Ovary (tissue), 10 donors: Measurements from ENCODE around the gene ANKRD33B. TPM values are rescaled to one million over a fixed set of nuclear protein-coding genes. Genes with fewer than 3 reads are reported as not detected.
"Not testable (repeated sequence)": the region's sequence is repeated elsewhere in the genome, so short reads cannot be mapped to it uniquely, and the experiment has no call there.

ENCODE experiments used
- DNase-seq, 5 donors: peaks; one replicate each; pipeline ENCODE4 v3.0.0-alpha.2; 2019 to 2020
- H3K27ac ChIP-seq, 2 donors: fragments of 200-600 bp; one replicate each; pipeline versions ENCODE4 v1.5.1 to v1.8.0; 2019 to 2022
- H3K27me3 ChIP-seq: fragments of 200-600 bp; one replicate; pipeline ENCODE4 v1.8.0; 2022
- H3K36me3 ChIP-seq: fragments of 200-600 bp; sonication (generic); one replicate; pipeline ENCODE4 v1.5.1; 2019
- H3K4me1 ChIP-seq: one replicate; pipeline ENCODE4 v1.8.1; 2013; ENCODE audit warnings: mild to moderate bottlenecking, moderate library complexity; ENCODE audit not compliant: insufficient read depth
- H3K4me3 ChIP-seq: fragments of 200-600 bp; sonication (generic); one replicate; pipeline ENCODE4 v1.5.1; 2017
- H3K9me3 ChIP-seq, 2 donors: fragments of 200-600 bp in 1 of 2; sonication (generic) in 1 of 2; one replicate each; pipeline versions ENCODE4 v1.5.1 to v1.8.1; 2013 to 2019; ENCODE audit warnings: mild to moderate bottlenecking in 1 of 2, moderate library complexity in 1 of 2
- EP300 ChIP-seq: sonication (generic); formaldehyde crosslinking; IDR thresholded peaks from one replicate; pipeline ENCODE4 v1.6.1; 2017; ENCODE audit warnings: antibody characterized with exemption
- POLR2A ChIP-seq: fragments of 450-650 bp; IDR thresholded peaks from one replicate; pipeline ENCODE4 v1.6.1; 2017; ENCODE audit warnings: antibody characterized with exemption, mild to moderate bottlenecking, moderate library complexity
- WGBS, 3 donors: extraction: QIAGEN DNeasy Blood & Tissue Kit in 1 of 3; methylation state at CpG; one replicate each; pipeline versions ENCODE4 v1.1.5 to v1.1.7; 2013 to 2017; 5-methylcytosine and 5-hydroxymethylcytosine counted together
- intact Hi-C, 4 donors: fragments of 100-400 bp; cut with DNase I; formaldehyde crosslinking; loops; one replicate each; pipeline versions ENCODE4 v1.11.0 to v1.15.1; 2022 to 2023
- long read RNA-seq, 3 donors: library from polyadenylated mRNA in 2 of 3; unstranded in 2 of 3; transcript quantifications; one replicate each; pipeline ENCODE4 v2.0.0 and lab custom pipeline, GENCODE V29; 2021 to 2026
- polyA plus RNA-seq, 2 donors: library from polyadenylated mRNA; stranded (reverse); fragments of 200-250 nt in 1 of 2; fragments of 350-450 nt in 1 of 2; fragmentation: Illumina TruSeq in 1 of 2; extraction: RNeasy Lipid Tissue Mini Kit (QIAGEN cat#74804) in 1 of 2; gene quantifications; one replicate each; pipeline ENCODE4 v1.2.3, GENCODE V29; 2013 to 2014
- total RNA-seq, 7 donors: library from RNA; depleted of rRNA in 2 of 7; stranded (reverse); fragments of >200 nt in 2 of 7; fragmentation: NEBNext Ultra II Directional in 3 of 7; extraction: Animal tissue kit (Norgen Biotek cat#: 25700) in 3 of 7; gene quantifications; one replicate each; pipeline versions ENCODE4 v1.1.0 to v1.2.4, GENCODE V29; 2016 to 2023
- TF ChIP-seq, protein P1 (sequence below), 3 donors: fragments of 450-650 bp in 2 of 3; fragments of 200-600 bp in 1 of 3; IDR thresholded peaks; one replicate each; pipeline versions ENCODE4 v1.5.1 to v1.8.0; 2016 to 2022; ENCODE audit warnings: antibody characterized with exemption in 3 of 3, mild to moderate bottlenecking in 1 of 3
- donor health status: DM: no; HTN: no; CAD: no; lungs with moderate emphysema.
- donor health status: DM: no; HTN: no; CAD: no.
- donor health status: Bipolar disorder and iron deficiency.
- donor health status: DM: yes; HTN: yes; CAD: no.
- donor health status: DM: no; HTN: no; CAD: no.
- donor health status: DM: yes; HTN: yes; CAD: no.

The ANKRD33B gene
- total RNA-seq (10 to 100 TPM in 1 of 7 donors, 1 to 10 TPM in 3, under 1 TPM in 3; 0.65 to 13.3 (median 2.3) TPM), polyA plus RNA-seq (1 to 10 TPM in 1 of 2 donors, under 1 TPM in 1; 0.85 to 1.9 TPM)
- long read RNA-seq, donor 1, partial matches to known transcripts, result 0 of 2 reads
- long read RNA-seq, donor 1, other reads (novel, unspliced or antisense), result 2 of 2 reads
- long read RNA-seq, donor 2, result 0 reads
- long read RNA-seq, donor 3, partial matches to known transcripts, result 0 of 4 reads
- long read RNA-seq, donor 3, other reads (novel, unspliced or antisense), result 4 of 4 reads

DNA sequence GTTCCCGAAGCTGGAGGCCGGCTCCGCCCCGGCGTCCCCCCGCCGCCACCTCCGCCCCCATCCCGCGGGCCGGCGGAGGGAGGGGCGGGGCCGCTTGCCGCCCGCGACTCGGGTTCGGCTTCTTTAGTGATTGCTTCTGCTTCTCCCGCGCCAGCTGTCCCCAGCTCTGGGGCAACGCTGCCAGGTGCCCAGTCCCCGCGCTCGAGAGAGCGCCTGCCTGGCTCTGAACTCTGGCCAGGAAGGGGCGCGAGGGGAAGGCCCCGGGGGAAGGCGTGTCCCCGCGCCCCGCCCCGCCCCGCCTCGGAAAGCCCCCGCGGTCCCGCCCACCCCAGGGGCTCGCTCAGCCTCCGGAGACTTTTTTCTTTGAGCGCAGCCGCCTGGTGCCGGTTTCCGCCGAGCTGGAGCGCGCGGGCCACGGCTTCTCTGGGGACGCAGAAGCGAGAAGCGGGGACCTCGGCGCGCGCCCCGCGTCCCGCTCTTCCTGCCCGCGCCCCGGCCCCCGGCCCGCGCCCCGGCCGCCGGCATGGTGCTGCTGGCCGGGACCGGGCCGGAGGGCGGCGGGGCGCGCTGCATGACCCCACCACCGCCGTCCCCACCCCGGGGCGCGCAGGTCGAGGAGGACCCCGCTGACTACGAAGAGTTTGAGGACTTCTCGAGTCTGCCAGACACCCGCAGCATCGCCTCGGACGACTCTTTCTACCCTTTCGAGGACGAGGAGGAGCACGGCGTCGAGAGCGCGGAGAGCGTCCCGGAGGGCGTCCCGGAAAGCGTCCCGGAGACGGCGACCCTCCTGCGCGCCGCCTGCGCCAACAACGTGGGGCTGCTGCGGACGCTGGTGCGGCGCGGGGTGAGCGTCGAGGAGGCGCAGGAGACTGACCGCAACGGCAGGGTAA is at the start of gene ANKRD33B:
Gene ANKRD33B (plus strand): TSS at position 126 of the 893 bp plus-strand sequence. CDS start 398 bp downstream, at position 524.
- Histone ChIP-seq H3K9me3 (no peaks in the 10 kb centered on the region), H3K36me3 (no peaks in the 10 kb centered on the region), H3K4me3 (peak within 1 kb of the TSS; percentile 72), H3K27me3 (no peaks in the 10 kb centered on the region), H3K27ac (no peak within 1 kb of the TSS), H3K4me1 (peaks cover 6% of the 10 kb centered on the region)
- DNase-seq, result peak in 4 of 5 donors; percentile 19 to 54 (median 44)
- 1% methylated on average over 59 to 119 of the region's 119 CpGs for WGBS, 3 donors
- intact Hi-C loops, result no loop called here
- TF ChIP-seq EP300, result no peak

DNA sequence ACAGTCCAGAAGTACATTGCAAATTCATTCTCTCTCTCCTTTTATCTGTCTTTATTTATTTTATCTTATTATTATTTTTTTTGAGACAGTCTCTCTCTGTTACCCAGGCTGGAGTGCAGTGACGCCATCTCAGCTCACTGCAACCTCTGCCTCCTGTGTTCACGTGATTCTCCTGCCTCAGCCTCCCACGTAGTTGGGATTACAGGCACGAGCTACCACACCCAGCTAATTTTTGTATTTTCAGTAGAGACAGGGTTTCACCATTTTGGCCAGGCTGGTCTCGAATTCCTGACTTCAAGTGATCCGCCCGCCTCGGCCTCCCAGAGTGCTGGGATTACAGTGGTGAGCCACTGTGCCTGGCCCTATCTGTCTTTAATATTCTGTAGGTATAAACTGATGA is 49.3 kb upstream of the ANKRD33B start:
- H3K9me3 ChIP-seq, H3K4me3 ChIP-seq, H3K36me3 ChIP-seq, H3K27me3 ChIP-seq, H3K27ac ChIP-seq, intact Hi-C loops, DNase-seq, H3K4me1 ChIP-seq: not testable (repeated sequence)
- 79 to 85% (median 82%) methylated on average over 8 of the region's 8 CpGs for WGBS, 3 donors

DNA sequence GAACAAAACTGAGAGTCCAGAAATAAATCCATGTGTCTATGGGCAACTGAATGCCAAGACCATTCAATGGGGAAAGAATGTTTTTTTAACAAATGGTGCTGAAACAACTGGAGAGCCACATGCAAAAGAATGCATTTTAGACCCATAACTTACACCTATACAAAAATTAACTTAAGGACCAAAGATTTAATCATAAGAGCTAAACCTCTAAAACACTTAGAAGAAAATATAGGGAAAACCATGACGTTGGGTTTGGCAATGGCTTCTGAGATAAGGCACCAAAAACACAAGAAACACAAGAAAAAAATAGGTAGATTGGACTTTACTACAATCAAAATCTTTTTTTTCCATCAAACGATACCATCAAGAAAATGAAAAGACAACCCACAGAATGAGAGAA is 48.4 kb upstream of the ANKRD33B start:
- H3K27ac ChIP-seq, result no peak overlapping the region

DNA sequence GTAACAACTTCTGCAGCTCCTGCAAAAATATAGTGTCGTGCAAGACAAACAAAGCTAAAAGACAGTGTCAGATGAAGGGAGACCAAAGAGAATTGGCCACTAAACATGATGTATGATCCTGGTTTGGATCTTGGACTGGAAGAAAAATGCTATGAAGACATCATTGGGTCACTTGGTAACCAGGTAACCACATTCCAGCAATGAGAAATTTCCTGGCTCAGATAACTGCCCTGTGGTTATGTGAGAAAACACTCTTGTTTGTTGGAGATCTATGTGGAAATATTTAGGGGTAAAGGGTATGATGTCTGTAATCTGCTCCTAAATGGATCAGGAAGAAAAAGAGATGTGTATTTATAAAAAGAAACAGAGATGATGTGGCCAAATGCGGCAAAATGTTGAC is 45.5 kb upstream of the ANKRD33B start:
- H3K27me3 ChIP-seq, result no peaks in the 10 kb centered on the region
- no peaks in the 10 kb centered on the region for H3K9me3 ChIP-seq
- DNase-seq, result no peak
- 47 to 62% (median 53%) methylated on average over 2 of the region's 2 CpGs for WGBS, 3 donors
- H3K36me3 ChIP-seq, result no peaks in the 10 kb centered on the region
- H3K4me1 ChIP-seq, result no peaks in the 10 kb centered on the region
- no peak overlapping the region for H3K4me3 ChIP-seq
- no peak for TF ChIP-seq EP300
- TF ChIP-seq POLR2A, result no peak
- TF ChIP-seq, protein P1, sequence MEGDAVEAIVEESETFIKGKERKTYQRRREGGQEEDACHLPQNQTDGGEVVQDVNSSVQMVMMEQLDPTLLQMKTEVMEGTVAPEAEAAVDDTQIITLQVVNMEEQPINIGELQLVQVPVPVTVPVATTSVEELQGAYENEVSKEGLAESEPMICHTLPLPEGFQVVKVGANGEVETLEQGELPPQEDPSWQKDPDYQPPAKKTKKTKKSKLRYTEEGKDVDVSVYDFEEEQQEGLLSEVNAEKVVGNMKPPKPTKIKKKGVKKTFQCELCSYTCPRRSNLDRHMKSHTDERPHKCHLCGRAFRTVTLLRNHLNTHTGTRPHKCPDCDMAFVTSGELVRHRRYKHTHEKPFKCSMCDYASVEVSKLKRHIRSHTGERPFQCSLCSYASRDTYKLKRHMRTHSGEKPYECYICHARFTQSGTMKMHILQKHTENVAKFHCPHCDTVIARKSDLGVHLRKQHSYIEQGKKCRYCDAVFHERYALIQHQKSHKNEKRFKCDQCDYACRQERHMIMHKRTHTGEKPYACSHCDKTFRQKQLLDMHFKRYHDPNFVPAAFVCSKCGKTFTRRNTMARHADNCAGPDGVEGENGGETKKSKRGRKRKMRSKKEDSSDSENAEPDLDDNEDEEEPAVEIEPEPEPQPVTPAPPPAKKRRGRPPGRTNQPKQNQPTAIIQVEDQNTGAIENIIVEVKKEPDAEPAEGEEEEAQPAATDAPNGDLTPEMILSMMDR (IDR thresholded peaks at IDR 0.05), result no peak
- H3K27ac ChIP-seq, result no peak overlapping the region
- intact Hi-C loops, result no loop called here

More for the DNA sequence above, 48.4 kb upstream of the ANKRD33B start:
- DNase-seq, result no peak
- Histone ChIP-seq H3K27me3 (no peaks in the 10 kb centered on the region), H3K9me3 (no peaks in the 10 kb centered on the region), H3K4me1 (no peaks in the 10 kb centered on the region), H3K4me3 (no peak overlapping the region), H3K36me3 (no peaks in the 10 kb centered on the region)
- 80 to 86% (median 84%) methylated on average over 2 of the region's 2 CpGs for WGBS, 3 donors
- TF ChIP-seq, protein P1 (IDR thresholded peaks at IDR 0.05), result no peak
- TF ChIP-seq POLR2A (no peak), EP300 (no peak)
- intact Hi-C loops, result no loop called here

DNA sequence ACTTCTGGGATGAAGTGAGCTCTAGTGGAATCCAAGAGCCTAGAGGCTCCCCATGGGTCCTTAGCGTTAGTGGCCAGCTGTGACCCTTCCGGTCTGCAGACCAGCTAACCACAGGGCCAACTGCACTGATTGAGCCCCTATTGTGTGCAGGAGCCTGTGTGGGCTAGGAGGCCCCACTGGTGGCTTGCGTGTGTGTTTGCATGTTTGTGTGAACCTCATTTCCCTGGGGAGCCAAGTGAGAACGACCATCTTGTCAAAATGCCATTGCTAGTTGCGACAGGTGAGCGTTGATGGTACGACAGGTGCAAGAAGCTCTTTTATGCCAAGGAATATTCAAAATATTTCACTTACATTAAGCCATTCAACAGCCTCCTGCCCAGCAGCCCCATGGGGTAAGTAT is 44.1 kb upstream of the ANKRD33B start:
- intact Hi-C loops, result no loop called here
- 84 to 90% (median 86%) methylated on average over 7 of the region's 7 CpGs for WGBS, 3 donors

More for the DNA sequence above, 44.1 kb upstream of the ANKRD33B start:
- no peaks in the 10 kb centered on the region for H3K9me3 ChIP-seq
- no peak overlapping the region for H3K27ac ChIP-seq
- TF ChIP-seq POLR2A, result no peak
- TF ChIP-seq, protein P1 (IDR thresholded peaks at IDR 0.05), result no peak
- no peak for TF ChIP-seq EP300
- H3K4me1 ChIP-seq, result no peaks in the 10 kb centered on the region
- H3K4me3 ChIP-seq, result no peak overlapping the region
- H3K36me3 ChIP-seq, result no peaks in the 10 kb centered on the region
- H3K27me3 ChIP-seq, result no peaks in the 10 kb centered on the region
- no peak for DNase-seq
